ENCODE data around the gene MAGI2. TPM values are rescaled to one million over a fixed set of nuclear protein-coding genes. Genes with fewer than 3 reads are reported as not detected.

MAGI2 gene
- total and polyA plus RNA-seq, 2 experiments from 2014 or later: 10.4 to 26.4 TPM

- TF ChIP-seq, protein P1, sequence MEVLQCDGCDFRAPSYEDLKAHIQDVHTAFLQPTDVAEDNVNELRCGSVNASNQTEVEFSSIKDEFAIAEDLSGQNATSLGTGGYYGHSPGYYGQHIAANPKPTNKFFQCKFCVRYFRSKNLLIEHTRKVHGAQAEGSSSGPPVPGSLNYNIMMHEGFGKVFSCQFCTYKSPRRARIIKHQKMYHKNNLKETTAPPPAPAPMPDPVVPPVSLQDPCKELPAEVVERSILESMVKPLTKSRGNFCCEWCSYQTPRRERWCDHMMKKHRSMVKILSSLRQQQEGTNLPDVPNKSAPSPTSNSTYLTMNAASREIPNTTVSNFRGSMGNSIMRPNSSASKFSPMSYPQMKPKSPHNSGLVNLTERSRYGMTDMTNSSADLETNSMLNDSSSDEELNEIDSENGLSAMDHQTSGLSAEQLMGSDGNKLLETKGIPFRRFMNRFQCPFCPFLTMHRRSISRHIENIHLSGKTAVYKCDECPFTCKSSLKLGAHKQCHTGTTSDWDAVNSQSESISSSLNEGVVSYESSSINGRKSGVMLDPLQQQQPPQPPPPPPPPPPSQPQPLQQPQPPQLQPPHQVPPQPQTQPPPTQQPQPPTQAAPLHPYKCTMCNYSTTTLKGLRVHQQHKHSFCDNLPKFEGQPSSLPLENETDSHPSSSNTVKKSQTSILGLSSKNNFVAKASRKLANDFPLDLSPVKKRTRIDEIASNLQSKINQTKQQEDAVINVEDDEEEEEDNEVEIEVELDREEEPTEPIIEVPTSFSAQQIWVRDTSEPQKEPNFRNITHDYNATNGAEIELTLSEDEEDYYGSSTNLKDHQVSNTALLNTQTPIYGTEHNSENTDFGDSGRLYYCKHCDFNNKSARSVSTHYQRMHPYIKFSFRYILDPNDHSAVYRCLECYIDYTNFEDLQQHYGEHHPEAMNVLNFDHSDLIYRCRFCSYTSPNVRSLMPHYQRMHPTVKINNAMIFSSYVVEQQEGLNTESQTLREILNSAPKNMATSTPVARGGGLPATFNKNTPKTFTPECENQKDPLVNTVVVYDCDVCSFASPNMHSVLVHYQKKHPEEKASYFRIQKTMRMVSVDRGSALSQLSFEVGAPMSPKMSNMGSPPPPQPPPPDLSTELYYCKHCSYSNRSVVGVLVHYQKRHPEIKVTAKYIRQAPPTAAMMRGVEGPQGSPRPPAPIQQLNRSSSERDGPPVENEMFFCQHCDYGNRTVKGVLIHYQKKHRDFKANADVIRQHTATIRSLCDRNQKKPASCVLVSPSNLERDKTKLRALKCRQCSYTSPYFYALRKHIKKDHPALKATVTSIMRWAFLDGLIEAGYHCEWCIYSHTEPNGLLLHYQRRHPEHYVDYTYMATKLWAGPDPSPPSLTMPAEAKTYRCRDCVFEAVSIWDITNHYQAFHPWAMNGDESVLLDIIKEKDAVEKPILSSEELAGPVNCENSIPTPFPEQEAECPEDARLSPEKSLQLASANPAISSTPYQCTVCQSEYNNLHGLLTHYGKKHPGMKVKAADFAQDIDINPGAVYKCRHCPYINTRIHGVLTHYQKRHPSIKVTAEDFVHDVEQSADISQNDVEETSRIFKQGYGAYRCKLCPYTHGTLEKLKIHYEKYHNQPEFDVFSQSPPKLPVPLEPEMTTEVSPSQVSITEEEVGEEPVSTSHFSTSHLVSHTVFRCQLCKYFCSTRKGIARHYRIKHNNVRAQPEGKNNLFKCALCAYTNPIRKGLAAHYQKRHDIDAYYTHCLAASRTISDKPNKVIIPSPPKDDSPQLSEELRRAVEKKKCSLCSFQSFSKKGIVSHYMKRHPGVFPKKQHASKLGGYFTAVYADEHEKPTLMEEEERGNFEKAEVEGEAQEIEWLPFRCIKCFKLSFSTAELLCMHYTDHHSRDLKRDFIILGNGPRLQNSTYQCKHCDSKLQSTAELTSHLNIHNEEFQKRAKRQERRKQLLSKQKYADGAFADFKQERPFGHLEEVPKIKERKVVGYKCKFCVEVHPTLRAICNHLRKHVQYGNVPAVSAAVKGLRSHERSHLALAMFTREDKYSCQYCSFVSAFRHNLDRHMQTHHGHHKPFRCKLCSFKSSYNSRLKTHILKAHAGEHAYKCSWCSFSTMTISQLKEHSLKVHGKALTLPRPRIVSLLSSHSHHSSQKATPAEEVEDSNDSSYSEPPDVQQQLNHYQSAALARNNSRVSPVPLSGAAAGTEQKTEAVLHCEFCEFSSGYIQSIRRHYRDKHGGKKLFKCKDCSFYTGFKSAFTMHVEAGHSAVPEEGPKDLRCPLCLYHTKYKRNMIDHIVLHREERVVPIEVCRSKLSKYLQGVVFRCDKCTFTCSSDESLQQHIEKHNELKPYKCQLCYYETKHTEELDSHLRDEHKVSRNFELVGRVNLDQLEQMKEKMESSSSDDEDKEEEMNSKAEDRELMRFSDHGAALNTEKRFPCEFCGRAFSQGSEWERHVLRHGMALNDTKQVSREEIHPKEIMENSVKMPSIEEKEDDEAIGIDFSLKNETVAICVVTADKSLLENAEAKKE (CRISPR knock-in tag; IDR thresholded peaks at IDR 0.05): no peak
Measured at GRCh38 chr7:77985974-77986339, 1467.5 kb downstream of the MAGI2 start (continued).

DNA sequence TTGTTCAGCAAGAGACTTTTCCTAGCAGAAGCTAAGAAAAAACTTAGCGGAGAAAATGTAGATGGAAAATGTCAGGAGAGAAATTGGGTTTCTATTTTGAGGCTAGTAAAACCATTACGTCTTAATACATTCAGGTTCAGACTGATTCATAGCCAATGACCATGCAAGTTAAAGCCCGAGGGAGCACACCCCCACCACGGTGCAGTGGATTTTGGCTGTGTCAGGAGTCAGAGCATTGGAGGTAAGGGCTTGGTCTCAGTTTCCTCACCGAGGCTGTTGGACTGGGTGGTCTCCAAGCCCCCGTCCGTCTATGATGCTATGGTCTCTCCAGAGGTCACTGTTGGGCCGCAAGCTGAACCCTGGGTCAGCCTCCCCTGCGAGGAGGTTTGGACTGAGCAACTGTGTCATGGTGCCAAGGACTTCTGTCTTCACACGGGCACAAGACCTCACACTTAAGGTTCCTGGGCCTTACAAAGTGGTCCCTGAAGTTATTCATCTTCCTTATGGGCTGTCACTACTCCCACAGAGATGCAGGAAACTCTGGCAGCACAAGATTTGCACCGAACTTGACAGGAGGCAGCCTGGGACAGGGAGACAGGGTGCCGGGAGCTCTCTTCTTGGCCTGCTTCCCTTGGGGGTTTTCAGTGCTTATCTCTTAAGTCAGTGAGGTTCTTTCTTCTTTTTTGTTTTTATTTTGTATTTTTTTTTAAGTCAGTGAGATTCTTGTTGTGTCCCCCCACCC, 1468.1 kb downstream of the MAGI2 start:
- 0 out of 2 replicates have a peak, but pooled peaks cover 3% of the 10 kb centered on the region for H3K9me2 ChIP-seq (ENCODE audit: insufficient read depth)
- Mint-ChIP-seq H3K27ac (no peak overlapping the region), H3K4me1 (peaks cover 8% of the 10 kb centered on the region), H3K27me3 (ENCODE audit: insufficient read depth, low read depth, poor library complexity) (peaks cover 4% of the 10 kb centered on the region), H3K9me3 (no peaks in the 10 kb centered on the region), H3K4me3 (no peak overlapping the region), H3K36me3 (ENCODE audit: low read depth) (no peaks in the 10 kb centered on the region)
- H3K4me2 ChIP-seq: no peak overlapping the region
- no peaks in the 10 kb centered on the region for H4K20me1 ChIP-seq (replicated peaks; ENCODE audit: insufficient read depth)
- 0 out of 2 replicates have a peak overlapping the region, but pooled peaks have one; percentile 32 for H2AFZ ChIP-seq
- H3K4me3 ChIP-seq: no peak overlapping the region
- no peaks in the 10 kb centered on the region for H3K4me1 ChIP-seq (ENCODE audit: insufficient read depth)
- no peaks in the 10 kb centered on the region for H3K79me2 ChIP-seq (replicated peaks; ENCODE audit: insufficient read depth)
- DNase-seq (ENCODE audit: low spot score) (no peak), ATAC-seq (no peak)
- no peaks in the 10 kb centered on the region for H3K36me3 ChIP-seq (ENCODE audit: insufficient read depth)
- no peak overlapping the region for H3K27ac ChIP-seq (ENCODE audit: low read depth)
- no peaks in the 10 kb centered on the region for H3K27me3 ChIP-seq (ENCODE audit: insufficient read depth)
- H3F3A ChIP-seq (replicated peaks; ENCODE audit: low read depth): no peaks in the 10 kb centered on the region
- TF ChIP-seq CREB1 (CRISPR knock-in tag; IDR thresholded peaks at IDR 0.05; ENCODE audit: low read depth) (no peak), JUNB (IDR thresholded peaks at IDR 0.05; ENCODE audit: unreplicated experiment) (no peak), POLR2AphosphoS5 (IDR thresholded peaks at IDR 0.05; ENCODE audit: low read depth) (no peak), EZH2phosphoT487 (IDR thresholded peaks at IDR 0.05; ENCODE audit: unreplicated experiment) (no peak), ZNF331 (CRISPR knock-in tag; IDR thresholded peaks at IDR 0.05; ENCODE audit: low read depth) (no peak)
- TF ChIP-seq, protein P2, sequence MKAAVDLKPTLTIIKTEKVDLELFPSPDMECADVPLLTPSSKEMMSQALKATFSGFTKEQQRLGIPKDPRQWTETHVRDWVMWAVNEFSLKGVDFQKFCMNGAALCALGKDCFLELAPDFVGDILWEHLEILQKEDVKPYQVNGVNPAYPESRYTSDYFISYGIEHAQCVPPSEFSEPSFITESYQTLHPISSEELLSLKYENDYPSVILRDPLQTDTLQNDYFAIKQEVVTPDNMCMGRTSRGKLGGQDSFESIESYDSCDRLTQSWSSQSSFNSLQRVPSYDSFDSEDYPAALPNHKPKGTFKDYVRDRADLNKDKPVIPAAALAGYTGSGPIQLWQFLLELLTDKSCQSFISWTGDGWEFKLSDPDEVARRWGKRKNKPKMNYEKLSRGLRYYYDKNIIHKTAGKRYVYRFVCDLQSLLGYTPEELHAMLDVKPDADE (IDR thresholded peaks at IDR 0.05): no peak
- TF ChIP-seq, protein P3, sequence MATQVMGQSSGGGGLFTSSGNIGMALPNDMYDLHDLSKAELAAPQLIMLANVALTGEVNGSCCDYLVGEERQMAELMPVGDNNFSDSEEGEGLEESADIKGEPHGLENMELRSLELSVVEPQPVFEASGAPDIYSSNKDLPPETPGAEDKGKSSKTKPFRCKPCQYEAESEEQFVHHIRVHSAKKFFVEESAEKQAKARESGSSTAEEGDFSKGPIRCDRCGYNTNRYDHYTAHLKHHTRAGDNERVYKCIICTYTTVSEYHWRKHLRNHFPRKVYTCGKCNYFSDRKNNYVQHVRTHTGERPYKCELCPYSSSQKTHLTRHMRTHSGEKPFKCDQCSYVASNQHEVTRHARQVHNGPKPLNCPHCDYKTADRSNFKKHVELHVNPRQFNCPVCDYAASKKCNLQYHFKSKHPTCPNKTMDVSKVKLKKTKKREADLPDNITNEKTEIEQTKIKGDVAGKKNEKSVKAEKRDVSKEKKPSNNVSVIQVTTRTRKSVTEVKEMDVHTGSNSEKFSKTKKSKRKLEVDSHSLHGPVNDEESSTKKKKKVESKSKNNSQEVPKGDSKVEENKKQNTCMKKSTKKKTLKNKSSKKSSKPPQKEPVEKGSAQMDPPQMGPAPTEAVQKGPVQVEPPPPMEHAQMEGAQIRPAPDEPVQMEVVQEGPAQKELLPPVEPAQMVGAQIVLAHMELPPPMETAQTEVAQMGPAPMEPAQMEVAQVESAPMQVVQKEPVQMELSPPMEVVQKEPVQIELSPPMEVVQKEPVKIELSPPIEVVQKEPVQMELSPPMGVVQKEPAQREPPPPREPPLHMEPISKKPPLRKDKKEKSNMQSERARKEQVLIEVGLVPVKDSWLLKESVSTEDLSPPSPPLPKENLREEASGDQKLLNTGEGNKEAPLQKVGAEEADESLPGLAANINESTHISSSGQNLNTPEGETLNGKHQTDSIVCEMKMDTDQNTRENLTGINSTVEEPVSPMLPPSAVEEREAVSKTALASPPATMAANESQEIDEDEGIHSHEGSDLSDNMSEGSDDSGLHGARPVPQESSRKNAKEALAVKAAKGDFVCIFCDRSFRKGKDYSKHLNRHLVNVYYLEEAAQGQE (IDR thresholded peaks at IDR 0.05; ENCODE audit: unreplicated experiment): no peak
- TF ChIP-seq, protein P4, sequence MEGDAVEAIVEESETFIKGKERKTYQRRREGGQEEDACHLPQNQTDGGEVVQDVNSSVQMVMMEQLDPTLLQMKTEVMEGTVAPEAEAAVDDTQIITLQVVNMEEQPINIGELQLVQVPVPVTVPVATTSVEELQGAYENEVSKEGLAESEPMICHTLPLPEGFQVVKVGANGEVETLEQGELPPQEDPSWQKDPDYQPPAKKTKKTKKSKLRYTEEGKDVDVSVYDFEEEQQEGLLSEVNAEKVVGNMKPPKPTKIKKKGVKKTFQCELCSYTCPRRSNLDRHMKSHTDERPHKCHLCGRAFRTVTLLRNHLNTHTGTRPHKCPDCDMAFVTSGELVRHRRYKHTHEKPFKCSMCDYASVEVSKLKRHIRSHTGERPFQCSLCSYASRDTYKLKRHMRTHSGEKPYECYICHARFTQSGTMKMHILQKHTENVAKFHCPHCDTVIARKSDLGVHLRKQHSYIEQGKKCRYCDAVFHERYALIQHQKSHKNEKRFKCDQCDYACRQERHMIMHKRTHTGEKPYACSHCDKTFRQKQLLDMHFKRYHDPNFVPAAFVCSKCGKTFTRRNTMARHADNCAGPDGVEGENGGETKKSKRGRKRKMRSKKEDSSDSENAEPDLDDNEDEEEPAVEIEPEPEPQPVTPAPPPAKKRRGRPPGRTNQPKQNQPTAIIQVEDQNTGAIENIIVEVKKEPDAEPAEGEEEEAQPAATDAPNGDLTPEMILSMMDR (conservative IDR thresholded peaks at IDR 0.05; ENCODE audit: low read depth in 2 of 2): peak in 1 of 2 experiments; percentile 22; a peak in 2 of 4 replicates
